HCT116 (cell line): ENCODE data around the gene MICAL3. TPM values are rescaled to one million over a fixed set of nuclear protein-coding genes. Genes with fewer than 3 reads are reported as not detected.

Source experiments
- ATAC-seq: fragments of 200-7000 bp; cut with Tn5 transposase; 2 replicates; pipeline ENCODE4 v1.9.1; 2020; ENCODE audit warnings: mild to moderate bottlenecking, moderate library complexity
- BruUV-seq: library from RNA; stranded (reverse); fragments of 400-500 nt; replicated peaks from 2 replicates; lab custom pipeline; 2021; lab: Mats Ljungman, UMichigan
- CTCF ChIA-PET: fragments of 300-600 bp; sonication (Branson Sonifier 250); formaldehyde crosslinking; loops from one replicate; lab custom pipeline; 2021; ENCODE audit warnings: antibody characterized with exemption; lab: Charles Lee
- POLR2A ChIA-PET: fragments of 300-600, 350-600 bp; sonication (Branson Sonifier 250); formaldehyde crosslinking; loops from one replicate; lab custom pipeline; 2021; ENCODE audit warnings: antibody characterized with exemption; lab: Charles Lee
- RAD21 ChIA-PET, 2 experiments: fragments of 300-600 bp; sonication (Branson Sonifier 250); formaldehyde crosslinking; loops; one replicate each; lab custom pipeline; 2023; ENCODE audit warnings: low total read pairs in 2 of 2; ENCODE audit not compliant: uncharacterized antibody in 2 of 2, unreplicated experiment in 2 of 2, low non-redundant PET in 1 of 2; lab: Charles Lee
- DNase-seq: peaks from one replicate; pipeline ENCODE4 v3.0.0-alpha.2; 2010; ENCODE audit warnings: low read depth, low spot score
- H2AFZ ChIP-seq: fragments of 200-600 bp; shearing (Covaris generic), sonication (generic); 2 replicates; pipeline ENCODE4 v1.6.1; 2017; ENCODE audit warnings: low read depth, mixed run types, mixed read lengths, antibody characterized with exemption, low read length; ENCODE audit not compliant: poor library complexity, severe bottlenecking
- H3K27ac ChIP-seq: 2 replicates; pipeline ENCODE4 v1.5.1; 2012; ENCODE audit warnings: low read depth, low read length
- H3K27me3 ChIP-seq: fragments of 200-600 bp; sonication (generic); 2 replicates; pipeline ENCODE4 v1.6.1; 2016; ENCODE audit warnings: mixed run types, low read length, mixed read lengths; ENCODE audit not compliant: insufficient read depth
- H3K36me3 ChIP-seq, 2 experiments: fragments of 200-500 bp in 1 of 2; fragments of 200-600 bp in 1 of 2; sonication (Bioruptor generic) in 1 of 2; sonication (generic) in 1 of 2; 2 replicates each; pipeline versions ENCODE4 v1.5.1 to v1.6.1; 2014 to 2016; ENCODE audit warnings: low read length in 2 of 2, inconsistent platforms in 1 of 2, mixed read lengths in 1 of 2, mixed run types in 1 of 2; ENCODE audit not compliant: insufficient read depth in 2 of 2, control insufficient read depth in 1 of 2
- H3K4me1 ChIP-seq, 2 experiments: fragments of 200-600 bp in 1 of 2; sonication (generic) in 1 of 2; 2 replicates each; pipeline versions ENCODE4 v1.5.1 to v1.6.1; 2012 to 2017; ENCODE audit warnings: low read length in 2 of 2, inconsistent platforms in 1 of 2, mild to moderate bottlenecking in 1 of 2, mixed read lengths in 1 of 2, mixed run types in 1 of 2, moderate library complexity in 1 of 2; ENCODE audit not compliant: insufficient read depth in 2 of 2, control insufficient read depth in 1 of 2
- H3K4me2 ChIP-seq: fragments of 200-600 bp; sonication (generic); 2 replicates; pipeline ENCODE4 v1.6.1; 2017; ENCODE audit warnings: mixed run types, low read length, mixed read lengths
- H3K4me3 ChIP-seq, 2 experiments: fragments of 200-600 bp in 1 of 2; sonication (generic) in 1 of 2; replicated peaks in 1 of 2; 2 replicates each; pipeline ENCODE4 v1.5.1; 2011 to 2016; ENCODE audit warnings: low read length in 2 of 2, control low read depth in 1 of 2, low read depth in 1 of 2, mild to moderate bottlenecking in 1 of 2, mixed read lengths in 1 of 2, mixed run types in 1 of 2
- H3K79me2 ChIP-seq: fragments of 200-600 bp; sonication (generic); 2 replicates; pipeline ENCODE4 v1.6.1; 2017; ENCODE audit warnings: mild to moderate bottlenecking, mixed run types, low read length, moderate library complexity, mixed read lengths; ENCODE audit not compliant: insufficient read depth
- H3K9ac ChIP-seq: fragments of 200-600 bp; sonication (generic); 2 replicates; pipeline ENCODE4 v1.6.1; 2016; ENCODE audit warnings: low read length, mixed read lengths
- H3K9me2 ChIP-seq: fragments of 200-600 bp; sonication (generic), shearing (Covaris generic); 2 replicates; pipeline ENCODE4 v1.6.1; 2017; ENCODE audit warnings: mixed run types, mild to moderate bottlenecking, moderate library complexity; ENCODE audit not compliant: insufficient read depth
- H3K9me3 ChIP-seq, 2 experiments: fragments of 200-500 bp in 1 of 2; fragments of 200-600 bp in 1 of 2; sonication (Bioruptor generic) in 1 of 2; sonication (generic) in 1 of 2; 2 replicates each; pipeline ENCODE4 v1.6.1; 2014 to 2017; ENCODE audit warnings: low read length in 2 of 2, mixed read lengths in 2 of 2, inconsistent platforms in 1 of 2, low read depth in 1 of 2, mild to moderate bottlenecking in 1 of 2, mixed run types in 1 of 2, moderate library complexity in 1 of 2; ENCODE audit not compliant: control insufficient read depth in 1 of 2, insufficient read depth in 1 of 2
- H4K20me1 ChIP-seq: fragments of 200-600 bp; sonication (generic), shearing (Covaris generic); 2 replicates; pipeline ENCODE4 v1.6.1; 2017; ENCODE audit warnings: mixed run types, mild to moderate bottlenecking, moderate library complexity; ENCODE audit not compliant: insufficient read depth
- CEBPB ChIP-seq: IDR thresholded peaks from 2 replicates; pipeline ENCODE4 v1.6.1; 2012; ENCODE audit warnings: low read depth
- EZH2 ChIP-seq: fragments of 200-600 bp; sonication (generic); IDR thresholded peaks from 2 replicates; pipeline ENCODE4 v1.6.1; 2017; ENCODE audit warnings: antibody characterized with exemption, mixed run types
- POLR2A ChIP-seq: IDR thresholded peaks from 2 replicates; pipeline ENCODE4 v1.7.0; 2011; ENCODE audit warnings: borderline replicate concordance; ENCODE audit not compliant: insufficient read depth, insufficient read length; ENCODE audit errors: extremely low read depth
- POLR2AphosphoS5 ChIP-seq: IDR thresholded peaks from 2 replicates; pipeline ENCODE4 v1.6.1; 2011; ENCODE audit warnings: mild to moderate bottlenecking, low read depth, low read length, moderate library complexity
- RAD21 ChIP-seq: IDR thresholded peaks from 2 replicates; pipeline ENCODE4 v1.6.1; 2012; ENCODE audit warnings: low read depth, mild to moderate bottlenecking
- SIN3A ChIP-seq: IDR thresholded peaks from 2 replicates; pipeline ENCODE4 v1.6.1; 2012; ENCODE audit warnings: low read depth
- SRF ChIP-seq: IDR thresholded peaks from 2 replicates; pipeline ENCODE4 v1.6.1; 2012; ENCODE audit warnings: low read depth
- TCF7L2 ChIP-seq: IDR thresholded peaks from 2 replicates; pipeline ENCODE4 v1.7.0; 2011; ENCODE audit warnings: borderline replicate concordance, inconsistent platforms; ENCODE audit not compliant: insufficient read depth, insufficient read length; ENCODE audit errors: extremely low read depth
- YY1 ChIP-seq: IDR thresholded peaks from 2 replicates; pipeline ENCODE4 v1.6.1; 2011; ENCODE audit warnings: low read length, low read depth, moderate library complexity, mild to moderate bottlenecking; ENCODE audit not compliant: insufficient replicate concordance; ENCODE audit errors: extremely low read depth
- ZFX ChIP-seq: fragments of 450-650 bp; IDR thresholded peaks from 2 replicates; pipeline ENCODE4 v1.6.1; 2017
- ZNF274 ChIP-seq: fragments of 200-500 bp; sonication (Bioruptor generic); IDR thresholded peaks from 2 replicates; pipeline ENCODE4 v1.6.1; 2014; ENCODE audit warnings: mild to moderate bottlenecking, low read depth, low read length, inconsistent platforms
- intact Hi-C: fragments of 100-400 bp; cut with micrococcal nuclease; formaldehyde crosslinking; loops from 2 replicates; pipeline ENCODE4 v1.10.0; 2022
- total RNA-seq: library from RNA; stranded (reverse); gene quantifications from one replicate; pipeline ENCODE4 v1.2.1, GENCODE V29; 2021; ENCODE audit not compliant: unreplicated experiment
- TF ChIP-seq, protein P1 (sequence below): IDR thresholded peaks from 2 replicates; pipeline ENCODE4 v1.6.1; 2011; ENCODE audit warnings: mild to moderate bottlenecking, low read length, moderate library complexity; ENCODE audit not compliant: insufficient replicate concordance; ENCODE audit errors: extremely low read depth
- TF ChIP-seq, protein P2 (sequence below): IDR thresholded peaks from 2 replicates; pipeline ENCODE4 v1.6.1; 2012; ENCODE audit warnings: low read depth

Gene MICAL3
- total RNA-seq, 1 experiment from 2014 or later = 30.8 TPM

DNA sequence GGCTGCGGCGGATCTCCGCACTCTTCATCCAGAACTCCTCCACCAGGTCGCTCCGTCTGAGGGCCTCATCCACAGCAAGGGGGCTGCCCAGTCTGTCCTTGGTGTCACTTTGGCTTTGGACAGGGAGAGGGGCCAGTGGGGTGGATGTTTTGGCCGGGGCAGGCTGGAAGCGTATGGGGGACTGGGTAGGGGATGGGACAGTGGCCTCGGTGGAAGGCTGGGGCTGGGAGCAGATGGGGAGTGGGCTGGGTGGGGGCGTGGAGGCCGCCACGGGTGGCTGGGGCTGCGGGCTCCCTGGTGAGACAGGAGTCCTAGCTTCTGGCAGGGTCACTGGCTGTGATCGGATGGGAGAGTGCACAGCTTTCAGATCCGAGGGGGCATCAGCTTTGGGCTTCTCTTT lies 205.7 kb downstream of the MICAL3 start:
- Histone ChIP-seq H3K4me1 (no peaks in the 10 kb centered on the region), H3K9ac (no peak overlapping the region), H3K36me3 (peaks cover 8 to 11% of the 10 kb centered on the region in 2 experiments; a peak in 3 of 4 replicates), H3K79me2 (no peaks in the 10 kb centered on the region), H3K27ac (no peak overlapping the region), H3K4me2 (no peak overlapping the region), H3K9me2 (no peaks in the 10 kb centered on the region), H3K27me3 (no peaks in the 10 kb centered on the region), H3K9me3 (no peaks in the 10 kb centered on the region), H4K20me1 (no peaks in the 10 kb centered on the region)
- no peak for DNase-seq
- RAD21 ChIA-PET = no interaction called here
- no TSS peak for BruUV-seq
- no peak for ATAC-seq
- CTCF ChIA-PET = no interaction called here
- intact Hi-C loops = no loop called here
- POLR2A ChIA-PET = no interaction called here
- no peak for TF ChIP-seq YY1
- TF ChIP-seq SRF = no peak
- TF ChIP-seq TCF7L2 = no peak
- TF ChIP-seq, protein P1, sequence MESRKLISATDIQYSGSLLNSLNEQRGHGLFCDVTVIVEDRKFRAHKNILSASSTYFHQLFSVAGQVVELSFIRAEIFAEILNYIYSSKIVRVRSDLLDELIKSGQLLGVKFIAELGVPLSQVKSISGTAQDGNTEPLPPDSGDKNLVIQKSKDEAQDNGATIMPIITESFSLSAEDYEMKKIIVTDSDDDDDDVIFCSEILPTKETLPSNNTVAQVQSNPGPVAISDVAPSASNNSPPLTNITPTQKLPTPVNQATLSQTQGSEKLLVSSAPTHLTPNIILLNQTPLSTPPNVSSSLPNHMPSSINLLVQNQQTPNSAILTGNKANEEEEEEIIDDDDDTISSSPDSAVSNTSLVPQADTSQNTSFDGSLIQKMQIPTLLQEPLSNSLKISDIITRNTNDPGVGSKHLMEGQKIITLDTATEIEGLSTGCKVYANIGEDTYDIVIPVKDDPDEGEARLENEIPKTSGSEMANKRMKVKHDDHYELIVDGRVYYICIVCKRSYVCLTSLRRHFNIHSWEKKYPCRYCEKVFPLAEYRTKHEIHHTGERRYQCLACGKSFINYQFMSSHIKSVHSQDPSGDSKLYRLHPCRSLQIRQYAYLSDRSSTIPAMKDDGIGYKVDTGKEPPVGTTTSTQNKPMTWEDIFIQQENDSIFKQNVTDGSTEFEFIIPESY = no peak
- TF ChIP-seq ZNF274 = no peak
- TF ChIP-seq, protein P2, sequence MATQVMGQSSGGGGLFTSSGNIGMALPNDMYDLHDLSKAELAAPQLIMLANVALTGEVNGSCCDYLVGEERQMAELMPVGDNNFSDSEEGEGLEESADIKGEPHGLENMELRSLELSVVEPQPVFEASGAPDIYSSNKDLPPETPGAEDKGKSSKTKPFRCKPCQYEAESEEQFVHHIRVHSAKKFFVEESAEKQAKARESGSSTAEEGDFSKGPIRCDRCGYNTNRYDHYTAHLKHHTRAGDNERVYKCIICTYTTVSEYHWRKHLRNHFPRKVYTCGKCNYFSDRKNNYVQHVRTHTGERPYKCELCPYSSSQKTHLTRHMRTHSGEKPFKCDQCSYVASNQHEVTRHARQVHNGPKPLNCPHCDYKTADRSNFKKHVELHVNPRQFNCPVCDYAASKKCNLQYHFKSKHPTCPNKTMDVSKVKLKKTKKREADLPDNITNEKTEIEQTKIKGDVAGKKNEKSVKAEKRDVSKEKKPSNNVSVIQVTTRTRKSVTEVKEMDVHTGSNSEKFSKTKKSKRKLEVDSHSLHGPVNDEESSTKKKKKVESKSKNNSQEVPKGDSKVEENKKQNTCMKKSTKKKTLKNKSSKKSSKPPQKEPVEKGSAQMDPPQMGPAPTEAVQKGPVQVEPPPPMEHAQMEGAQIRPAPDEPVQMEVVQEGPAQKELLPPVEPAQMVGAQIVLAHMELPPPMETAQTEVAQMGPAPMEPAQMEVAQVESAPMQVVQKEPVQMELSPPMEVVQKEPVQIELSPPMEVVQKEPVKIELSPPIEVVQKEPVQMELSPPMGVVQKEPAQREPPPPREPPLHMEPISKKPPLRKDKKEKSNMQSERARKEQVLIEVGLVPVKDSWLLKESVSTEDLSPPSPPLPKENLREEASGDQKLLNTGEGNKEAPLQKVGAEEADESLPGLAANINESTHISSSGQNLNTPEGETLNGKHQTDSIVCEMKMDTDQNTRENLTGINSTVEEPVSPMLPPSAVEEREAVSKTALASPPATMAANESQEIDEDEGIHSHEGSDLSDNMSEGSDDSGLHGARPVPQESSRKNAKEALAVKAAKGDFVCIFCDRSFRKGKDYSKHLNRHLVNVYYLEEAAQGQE = no peak
- no peak for TF ChIP-seq SIN3A
- no peak for TF ChIP-seq RAD21
- TF ChIP-seq CEBPB = no peak
- TF ChIP-seq POLR2A = no peak
- TF ChIP-seq ZFX = no peak
- no peak for TF ChIP-seq POLR2AphosphoS5
- no peak for TF ChIP-seq EZH2
- TF ChIP-seq, all 23 proteins: peak for 0
- no peak overlapping the region for H3K4me3 ChIP-seq
- no peak overlapping the region for H2AFZ ChIP-seq
